GM12878 (cell line): Measurements from ENCODE around the gene RFX3. TPM values are rescaled to one million over a fixed set of nuclear protein-coding genes. Genes with fewer than 3 reads are reported as not detected.

ENCODE experiments used
- ATAC-seq: fragments of 200-7000 bp; cut with Tn5 transposase; 3 replicates; pipeline ENCODE4 v1.9.1; 2020; ENCODE audit warnings: mild to moderate bottlenecking, moderate library complexity
- BruUV-seq: library from RNA; stranded (reverse); fragments of 400-500 nt; replicated peaks from 2 replicates; lab custom pipeline; 2021; lab: Mats Ljungman, UMichigan
- CTCF ChIA-PET: fragments of 300-600 bp; sonication (Branson Sonifier 250); formaldehyde crosslinking; extraction: SDS; loops from one replicate; lab custom pipeline; 2021; ENCODE audit warnings: inconsistent platforms; lab: Yijun Ruan, JAX
- POLR2A ChIA-PET: fragments of 350-600 bp; formaldehyde crosslinking; extraction: SDS; loops from one replicate; lab custom pipeline; 2021; ENCODE audit warnings: inconsistent platforms; lab: Charles Lee
- RAD21 ChIA-PET: fragments of 300-600 bp; sonication (Branson Sonifier 250); formaldehyde crosslinking; loops from one replicate; lab custom pipeline; 2023; ENCODE audit warnings: antibody characterized with exemption; ENCODE audit not compliant: unreplicated experiment; lab: Charles Lee
- SMC1A ChIA-PET: fragments of 300-600 bp; sonication (Branson Sonifier 250); formaldehyde crosslinking; loops from one replicate; lab custom pipeline; 2023; ENCODE audit not compliant: unreplicated experiment, uncharacterized antibody; lab: Charles Lee
- DNase-seq: peaks from one replicate; pipeline ENCODE4 v3.0.0-alpha.2; 2011; ENCODE audit warnings: low read depth, low spot score
- FAIRE-seq: peaks from 3 replicates; lab custom pipeline; 2011; peaks lifted over from hg19 to GRCh38; lab: Jason Lieb, UNC
- H2AFZ ChIP-seq: 2 replicates; pipeline ENCODE4 v1.6.0; 2011; ENCODE audit warnings: low read depth, low read length, control low read depth; ENCODE audit not compliant: control insufficient read depth
- H3K27ac ChIP-seq: 2 replicates; pipeline ENCODE4 v1.5.1; 2011; ENCODE audit warnings: control low read depth; ENCODE audit not compliant: control insufficient read depth, insufficient read depth
- H3K27me3 ChIP-seq, 2 experiments: replicated peaks in 1 of 2; 2 replicates each; pipeline versions ENCODE4 v1.6.0 to v1.6.1; 2011; ENCODE audit warnings: low read length in 1 of 2; ENCODE audit not compliant: control insufficient read depth in 2 of 2, insufficient read depth in 2 of 2
- H3K36me3 ChIP-seq, 2 experiments: 2 replicates each; pipeline ENCODE4 v1.5.1; 2011; ENCODE audit warnings: low read length in 1 of 2; ENCODE audit not compliant: control insufficient read depth in 2 of 2, insufficient read depth in 2 of 2
- H3K4me1 ChIP-seq: 2 replicates; pipeline ENCODE4 v1.6.1; 2011; ENCODE audit warnings: mild to moderate bottlenecking, low read length, moderate library complexity, mixed read lengths; ENCODE audit not compliant: control insufficient read depth, insufficient read depth
- H3K4me2 ChIP-seq: 2 replicates; pipeline ENCODE4 v1.6.0; 2011; ENCODE audit warnings: control low read depth; ENCODE audit not compliant: control insufficient read depth, insufficient read depth
- H3K4me3 ChIP-seq: fragments of 200-600 bp; sonication (generic); 2 replicates; pipeline ENCODE4 v1.5.1; 2016
- H3K79me2 ChIP-seq: 2 replicates; pipeline ENCODE4 v1.6.0; 2011; ENCODE audit warnings: low read length; ENCODE audit not compliant: control insufficient read depth, insufficient read depth
- H3K9ac ChIP-seq: 2 replicates; pipeline ENCODE4 v1.8.0; 2011; ENCODE audit warnings: low read length, control low read depth, mixed read lengths; ENCODE audit not compliant: control insufficient read depth, insufficient read depth
- H3K9me3 ChIP-seq: replicated peaks from 3 replicates; pipeline ENCODE4 v1.5.1; 2011; ENCODE audit warnings: mild to moderate bottlenecking, low read length; ENCODE audit not compliant: control insufficient read depth, insufficient read depth
- H4K20me1 ChIP-seq: 2 replicates; pipeline ENCODE4 v1.6.0; 2011; ENCODE audit not compliant: control insufficient read depth, insufficient read depth
- ASH2L ChIP-seq: fragments of 300-600, 200-600 bp; sonication (generic); IDR thresholded peaks from 2 replicates; pipeline ENCODE4 v1.6.1; 2017; ENCODE audit warnings: low read depth, mild to moderate bottlenecking, borderline replicate concordance
- BHLHE40 ChIP-seq, 2 experiments: fragments of 450-650 bp in 1 of 2; IDR thresholded peaks; 2 replicates each; pipeline ENCODE4 v1.6.1; 2011 to 2017; ENCODE audit warnings: low read depth in 2 of 2, borderline replicate concordance in 1 of 2, improper control_type of control experiment in 1 of 2, low read length in 1 of 2, mild to moderate bottlenecking in 1 of 2
- BRCA1 ChIP-seq: IDR thresholded peaks from 2 replicates; pipeline ENCODE4 v1.6.1; 2011; ENCODE audit warnings: low read depth, low read length, improper control_type of control experiment
- IKZF2 ChIP-seq, 2 experiments: fragments of 450-650 bp; IDR thresholded peaks; 2 replicates each; pipeline ENCODE4 v1.6.1; 2017; ENCODE audit warnings: mild to moderate bottlenecking in 2 of 2, moderate library complexity in 2 of 2
- TCF12 ChIP-seq: IDR thresholded peaks from 2 replicates; pipeline ENCODE4 v1.6.1; 2011; ENCODE audit warnings: low read depth, mild to moderate bottlenecking, low read length
- ZNF274 ChIP-seq: IDR thresholded peaks from one replicate; pipeline ENCODE4 v1.8.0; 2011; ENCODE audit not compliant: insufficient read length, insufficient read depth
- WGBS: methylation state at CpG from one replicate; pipeline ENCODE4 v1.1.6; 2016; ENCODE audit warnings: low lambda C conversion rate; ENCODE audit not compliant: insufficient replicate concordance, insufficient coverage; ENCODE audit errors: missing lambda C conversion rate; 5-methylcytosine and 5-hydroxymethylcytosine counted together
- in situ Hi-C: fragments of 300-500 bp; cut with MboI; formaldehyde crosslinking; loops from 9 replicates; pipeline ENCODE4 v1.14.3; 2018; ENCODE audit warnings: mixed read lengths
- intact Hi-C: fragments of 100-400 bp; cut with micrococcal nuclease; formaldehyde crosslinking; loops from one replicate; pipeline ENCODE4 v1.14.2; 2022; ENCODE audit not compliant: unreplicated experiment
- polyA plus RNA-seq, 11 experiments: library from polyadenylated mRNA; depleted of rRNA in 4 of 11; unstranded in 6 of 11; stranded (reverse) in 5 of 11; fragments of >200 nt; fragmentation: Nextera tagmentation in 4 of 11; fragmentation: Illumina TruSeq in 1 of 11; extraction: Ambion mirVana in 4 of 11; extraction: Trizol in 1 of 11; gene quantifications; 1 replicate in 1 of 11; 2 replicates in 10 of 11; pipeline versions ENCODE4 v1.2.1 to v1.2.3, GENCODE V29; 2011 to 2016; ENCODE audit warnings: inconsistent platforms in 2 of 11, missing spikeins in 2 of 11, low read depth in 1 of 11
- total RNA-seq, 4 experiments: library from RNA; depleted of rRNA in 3 of 4; stranded (reverse); fragments of >200 nt in 3 of 4; fragmentation: Illumina TruSeq in 1 of 4; extraction: Trizol in 1 of 4; gene quantifications; 2 replicates each; pipeline versions ENCODE4 v1.2.1 to v1.2.3, GENCODE V29; 2013 to 2021

RFX3 gene
- total and polyA plus RNA-seq, 10 of the 15 experiments (the other 5 are each of a cell fraction or from before 2014, with no cell fraction given) = 1.2 to 26.4 (median 6.7) TPM

DNA sequence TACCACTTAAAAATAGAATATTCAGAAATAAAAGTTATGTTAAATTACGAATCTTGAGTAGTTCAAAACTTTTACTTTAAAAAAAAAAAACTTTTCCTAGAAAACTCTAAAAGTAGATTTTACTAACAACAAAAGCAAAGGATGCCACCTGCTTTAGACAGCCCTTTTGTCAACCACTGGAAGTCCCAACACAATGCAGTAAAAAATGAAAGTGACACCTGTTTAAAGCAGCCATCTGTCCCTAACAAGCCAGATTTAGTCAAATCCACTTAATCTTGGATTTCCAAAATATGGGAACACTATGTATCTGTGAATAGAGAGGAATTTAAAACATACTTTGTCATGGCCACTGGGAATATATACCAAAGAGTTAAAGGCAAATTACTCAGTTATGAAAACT is 3.8 kb downstream of the RFX3 start:
- Histone ChIP-seq H3K4me1 (no peaks in the 10 kb centered on the region), H3K9me3 (no peaks in the 10 kb centered on the region), H3K36me3 (0 out of 4 replicates have a peak, but pooled peaks cover 0 to 5% of the 10 kb centered on the region in 2 experiments), H3K9ac (no peak overlapping the region), H3K27ac (peak overlapping the region; percentile 24), H3K27me3 (no peaks in the 10 kb centered on the region), H3K79me2 (peaks cover 87% of the 10 kb centered on the region), H2AFZ (no peak overlapping the region), H3K4me3 (peak overlapping the region; percentile 47), H3K4me2 (peak overlapping the region; percentile 39), H4K20me1 (no peaks in the 10 kb centered on the region)
- ATAC-seq = no peak
- ChIA-PET RAD21 (interaction anchor here (0.9 to 10.0 kb wide), 6 partner anchors 11 to 281 kb away, joined by 3 to 180 read pairs (median 11); no protein-coding TSS in a partner anchor), POLR2A (interaction anchor here (0.7 to 3.7 kb wide), 5 partner anchors 14 to 49 kb away, joined by 3 to 26 read pairs (median 6); no protein-coding TSS in a partner anchor), SMC1A (interaction anchor here (1.0 to 4.1 kb wide), 9 partner anchors 9 to 54 kb away, joined by 3 to 43 read pairs (median 11); no protein-coding TSS in a partner anchor), CTCF (interaction anchor here (0.7 to 3.1 kb wide), 7 partner anchors 14 to 81 kb away, joined by 3 to 23 read pairs (median 5); no protein-coding TSS in a partner anchor)
- in situ Hi-C loops (loop anchor here (5.0 kb wide), 1 partner anchor 45 kb away; no protein-coding TSS in a partner anchor), intact Hi-C loops (loop anchor here (10.0 kb wide), 1 partner anchor 1463 kb away; the partner anchor contains the start of gene JAK2)
- DNase-seq = no peak
- FAIRE-seq = peak; percentile 52
- 0% methylated on average over 1 of the region's 1 CpG for WGBS
- TF ChIP-seq BHLHE40 (IDR thresholded peaks at IDR 0.05; ENCODE audit: borderline replicate concordance in 1 of 2, low read depth in 2 of 2, low read length in 1 of 2) = no peak
- peak; percentile 42 to 61; a peak in 2 of 4 replicates for TF ChIP-seq IKZF2 (IDR thresholded peaks at IDR 0.05)
- TF ChIP-seq TCF12 = peak; percentile 34; the same call in 1 of the 2 replicates
- BruUV-seq = no TSS peak

GRCh38 chr9:3520564-3520963 is 5.2 kb downstream of the RFX3 start:
- BruUV-seq = no TSS peak
- ChIA-PET POLR2A (interaction anchor here (1.0 kb wide), 1 partner anchor 53 kb away, joined by 3 read pairs; no protein-coding TSS in a partner anchor), CTCF (interaction anchor here (0.7 to 1.6 kb wide), 4 partner anchors 13 to 52 kb away, joined by 3 to 6 read pairs (median 4); no protein-coding TSS in a partner anchor), SMC1A (interaction anchor here (0.8 to 5.9 kb wide), 7 partner anchors 10 to 132 kb away, joined by 3 to 43 read pairs (median 4); no protein-coding TSS in a partner anchor), RAD21 (interaction anchor here (1.0 to 1.5 kb wide), 4 partner anchors 13 to 53 kb away, joined by 3 to 5 read pairs (median 4); no protein-coding TSS in a partner anchor)
- no peak overlapping the region for H3K27ac ChIP-seq
- no peak for TF ChIP-seq ASH2L
- TF ChIP-seq ZNF274 = no peak
- TF ChIP-seq BRCA1 = no peak
- 100% methylated on average over 4 of the region's 4 CpGs for WGBS
- no peak overlapping the region for H3K9ac ChIP-seq
- no peaks in the 10 kb centered on the region for H3K27me3 ChIP-seq
- H3K79me2 ChIP-seq = peaks cover 82% of the 10 kb centered on the region
- H3K4me3 ChIP-seq = no peak overlapping the region
- H3K9me3 ChIP-seq = no peaks in the 10 kb centered on the region
- no peak for DNase-seq
- no peaks in the 10 kb centered on the region for H3K4me1 ChIP-seq
- no peaks in the 10 kb centered on the region for H4K20me1 ChIP-seq
- in situ Hi-C loops = loop anchor here (5.0 kb wide), 1 partner anchor 43 kb away; no protein-coding TSS in a partner anchor
- peak overlapping the region; percentile 19; the same call in 1 of the 2 replicates for H3K4me2 ChIP-seq
- 0 out of 4 replicates have a peak, but pooled peaks cover 0 to 5% of the 10 kb centered on the region in 2 experiments for H3K36me3 ChIP-seq
- peak; percentile 7 for FAIRE-seq
- no peak for ATAC-seq
- intact Hi-C loops = loop anchor here (10.0 kb wide), 1 partner anchor 1464 kb away; the partner anchor contains the start of gene JAK2
- H2AFZ ChIP-seq = no peak overlapping the region
